Gastroesophageal sphincter (tissue), 4 donors: ENCODE data around the gene PKHD1. TPM values are rescaled to one million over a fixed set of nuclear protein-coding genes. Genes with fewer than 3 reads are reported as not detected.
A peak's percentile ranks its signal among the peaks of the same experiment; 100 is the strongest.

Experiments
- ATAC-seq: fragments of 150-250 bp; one replicate; pipeline ENCODE4 v1.9.1; 2016; ENCODE audit warnings: mild to moderate bottlenecking, moderate library complexity
- H3K27ac ChIP-seq, 4 donors: fragments of 200-600 bp; sonication (generic) in 3 of 4; 1 replicate in 3 of 4; 2 replicates in 1 of 4; pipeline ENCODE4 v1.5.1; 2016 to 2019
- H3K27me3 ChIP-seq: fragments of 200-600 bp; sonication (generic); one replicate; pipeline ENCODE4 v1.5.1; 2019
- H3K36me3 ChIP-seq, 2 donors: fragments of 200-600 bp; sonication (generic); one replicate each; pipeline ENCODE4 v1.5.1; 2019; ENCODE audit warnings: control low read depth in 1 of 2
- H3K4me1 ChIP-seq, 3 donors: fragments of 200-600 bp; sonication (generic); 1 replicate in 2 of 3; 2 replicates in 1 of 3; pipeline ENCODE4 v1.5.1; 2016 to 2019; ENCODE audit warnings: control low read depth in 2 of 3
- H3K4me3 ChIP-seq, 2 donors: fragments of 200-600 bp; sonication (generic); one replicate each; pipeline ENCODE4 v1.5.1; 2019; ENCODE audit warnings: mild to moderate bottlenecking in 1 of 2, moderate library complexity in 1 of 2
- H3K9me3 ChIP-seq, 3 donors: fragments of 200-600 bp; sonication (generic); one replicate each; pipeline ENCODE4 v1.5.1; 2017 to 2019; ENCODE audit warnings: control low read depth in 2 of 3
- CTCF ChIP-seq, 4 experiments: fragments of 200-600 bp in 2 of 4; fragments of 450-650 bp in 2 of 4; sonication (generic) in 1 of 4; IDR thresholded peaks; one replicate each; pipeline ENCODE4 v1.5.1; 2017 to 2019; ENCODE audit warnings: antibody characterized with exemption in 4 of 4, mild to moderate bottlenecking in 2 of 4, moderate library complexity in 2 of 4
- EP300 ChIP-seq: sonication (generic); formaldehyde crosslinking; IDR thresholded peaks from one replicate; pipeline ENCODE4 v1.6.1; 2017; ENCODE audit warnings: antibody characterized with exemption, mild to moderate bottlenecking
- POLR2A ChIP-seq, 2 donors: fragments of 450-650 bp; IDR thresholded peaks; one replicate each; pipeline ENCODE4 v1.6.1; 2017; ENCODE audit warnings: antibody characterized with exemption in 2 of 2, mild to moderate bottlenecking in 2 of 2, moderate library complexity in 1 of 2
- POLR2AphosphoS5 ChIP-seq: sonication (generic); formaldehyde crosslinking; IDR thresholded peaks from one replicate; pipeline ENCODE4 v1.6.1; 2017; ENCODE audit warnings: antibody characterized with exemption
- WGBS, 2 donors: methylation state at CpG; one replicate each; pipeline ENCODE4 v1.1.5; 2018; ENCODE audit warnings: low coverage in 1 of 2; 5-methylcytosine and 5-hydroxymethylcytosine counted together
- total RNA-seq, 4 donors: library from RNA; depleted of rRNA; stranded (reverse); fragments of >200 nt; gene quantifications; one replicate each; pipeline ENCODE4 v1.1.0, GENCODE V29; 2016

The PKHD1 gene
- total RNA-seq, 4 donors from 2014 or later: under 0.01 TPM; not detected in 3

DNA sequence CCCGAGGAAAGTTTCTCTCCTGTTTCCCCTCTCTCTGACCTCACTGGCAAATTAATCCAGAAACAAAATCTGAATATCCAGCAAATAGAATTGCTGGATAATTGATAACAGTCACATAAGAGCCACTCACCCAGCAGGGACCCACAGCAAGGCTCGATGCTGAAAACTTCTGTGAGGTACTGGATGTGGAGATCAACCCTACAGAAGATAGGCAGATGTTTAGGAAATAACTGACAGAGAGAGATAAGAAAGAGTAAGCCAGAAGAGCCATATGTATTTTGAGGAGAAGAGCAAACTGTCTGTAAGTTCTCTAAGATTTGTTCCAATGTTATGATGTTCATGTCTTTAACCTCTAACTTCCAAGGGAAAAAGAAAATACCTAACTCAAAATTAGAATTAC, 59.7 kb downstream of the PKHD1 start:
- Histone ChIP-seq H3K27me3 (peaks cover 6% of the 10 kb centered on the region), H3K36me3 (no peaks in the 10 kb centered on the region), H3K27ac (no peak overlapping the region), H3K4me3 (no peak overlapping the region), H3K4me1 (no peaks in the 10 kb centered on the region), H3K9me3 (peaks cover 0 to 2% (median 0%) of the 10 kb centered on the region in 3 donors)
- ATAC-seq: no peak
- WGBS, 2 donors: 31 to 53% methylated on average over 2 of the region's 2 CpGs
- TF ChIP-seq CTCF (IDR thresholded peaks at IDR 0.05): no peak
- no peak for TF ChIP-seq POLR2A (IDR thresholded peaks at IDR 0.05)

DNA sequence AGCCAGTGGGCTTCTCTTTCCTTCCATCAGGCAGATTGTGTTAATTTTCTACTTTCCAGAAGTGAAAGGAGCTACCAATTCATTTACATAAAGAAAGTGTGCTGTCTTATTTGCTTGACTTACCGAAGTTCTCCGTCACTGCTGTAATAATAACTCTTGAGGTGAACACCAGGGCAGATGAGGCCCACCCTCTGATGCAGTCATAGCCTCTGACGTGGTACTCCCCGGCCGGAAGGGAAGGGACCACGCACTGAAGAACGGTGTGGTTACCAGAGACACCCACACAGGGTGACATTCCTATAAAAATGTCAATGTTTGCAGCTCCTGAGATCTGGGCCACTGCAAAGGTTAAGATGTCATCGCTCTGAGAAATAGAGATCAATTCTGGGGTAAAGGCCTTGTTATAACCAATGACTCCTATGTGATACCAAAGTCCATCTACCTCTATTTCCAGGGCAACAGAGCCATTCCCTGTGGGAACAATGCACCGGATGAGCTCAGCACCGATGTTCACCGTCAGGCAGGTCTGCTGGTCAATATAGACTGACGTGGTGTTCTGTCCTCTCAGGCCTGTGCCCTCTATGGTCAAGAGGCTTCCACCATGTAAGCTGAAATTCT, 62.9 kb downstream of the PKHD1 start:
- no peaks in the 10 kb centered on the region for H3K36me3 ChIP-seq
- H3K4me3 ChIP-seq: no peak overlapping the region
- no peaks in the 10 kb centered on the region for H3K4me1 ChIP-seq
- 69 to 82% methylated on average over 5 to 6 of the region's 12 CpGs for WGBS, 2 donors
- TF ChIP-seq CTCF (IDR thresholded peaks at IDR 0.05) (no peak), POLR2A (IDR thresholded peaks at IDR 0.05) (no peak), EP300 (no peak), POLR2AphosphoS5 (no peak)
- H3K27ac ChIP-seq: no peak overlapping the region
- H3K9me3 ChIP-seq: no peaks in the 10 kb centered on the region
- H3K27me3 ChIP-seq: peaks cover 6% of the 10 kb centered on the region
- no peak for ATAC-seq

DNA sequence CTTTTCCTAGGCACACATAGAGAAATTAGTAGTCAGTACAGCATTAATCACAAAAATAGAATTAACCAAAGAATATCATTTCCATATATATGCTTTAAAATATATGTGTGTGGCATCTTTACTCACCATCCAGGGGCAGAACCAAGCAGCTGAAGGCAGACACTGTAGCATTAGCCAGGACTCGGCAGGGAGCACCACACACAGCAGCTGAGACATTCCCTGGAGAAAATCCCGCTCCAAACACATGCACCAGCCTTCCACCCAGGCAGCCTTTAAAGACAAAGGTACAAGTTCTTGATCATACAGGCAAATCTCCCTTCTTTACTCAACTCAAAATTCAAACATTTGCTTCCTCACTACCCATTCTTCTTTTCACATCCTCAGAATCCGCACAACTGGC, 64.7 kb downstream of the PKHD1 start:
- Histone ChIP-seq H3K27me3 (peaks cover 6% of the 10 kb centered on the region), H3K4me3 (no peak overlapping the region), H3K9me3 (no peaks in the 10 kb centered on the region), H3K27ac (no peak overlapping the region), H3K4me1 (no peaks in the 10 kb centered on the region), H3K36me3 (no peaks in the 10 kb centered on the region)
- no peak for TF ChIP-seq POLR2A (IDR thresholded peaks at IDR 0.05)
- 69 to 100% methylated on average over 1 to 3 of the region's 3 CpGs for WGBS, 2 donors
- ATAC-seq: no peak

DNA sequence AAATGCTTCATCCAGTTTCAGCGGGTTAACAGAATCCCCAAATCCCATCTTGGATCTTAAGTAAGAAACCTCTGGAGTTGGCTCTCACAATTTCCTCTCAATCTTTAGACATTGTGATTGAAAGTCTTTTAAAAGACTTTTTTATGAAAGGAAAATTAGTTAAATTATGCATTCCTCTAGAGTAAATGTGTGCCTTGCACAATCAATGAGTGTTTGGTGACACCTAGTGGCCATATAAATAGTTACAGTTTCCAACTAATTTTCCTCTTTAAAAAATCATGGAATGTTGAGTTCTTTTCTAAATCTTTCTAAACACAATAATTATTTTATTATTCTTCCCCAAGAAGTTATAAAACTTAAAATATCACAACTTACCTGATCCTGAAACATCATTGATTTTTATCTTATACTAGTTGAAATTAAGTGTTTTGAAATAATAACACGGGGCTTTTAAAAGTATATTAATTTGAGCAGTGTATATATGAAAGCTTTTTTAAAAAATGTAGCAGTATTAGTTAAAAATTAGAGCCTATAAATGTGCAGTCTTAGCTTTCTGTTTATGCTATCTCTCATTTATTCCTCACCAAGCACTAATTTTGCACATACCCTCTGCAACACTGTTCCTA, 66.4 kb downstream of the PKHD1 start:
- H3K27me3 ChIP-seq: peaks cover 6% of the 10 kb centered on the region
- TF ChIP-seq EP300 (no peak), CTCF (IDR thresholded peaks at IDR 0.05) (peak; percentile 65 to 78 (median 70))
- H3K9me3 ChIP-seq: no peaks in the 10 kb centered on the region
- no peaks in the 10 kb centered on the region for H3K4me1 ChIP-seq
- no peak for ATAC-seq
- H3K36me3 ChIP-seq: no peaks in the 10 kb centered on the region
- WGBS, 2 donors: 61 to 79% methylated on average over 2 of the region's 2 CpGs
- H3K4me3 ChIP-seq: no peak overlapping the region
- H3K27ac ChIP-seq: no peak overlapping the region

DNA sequence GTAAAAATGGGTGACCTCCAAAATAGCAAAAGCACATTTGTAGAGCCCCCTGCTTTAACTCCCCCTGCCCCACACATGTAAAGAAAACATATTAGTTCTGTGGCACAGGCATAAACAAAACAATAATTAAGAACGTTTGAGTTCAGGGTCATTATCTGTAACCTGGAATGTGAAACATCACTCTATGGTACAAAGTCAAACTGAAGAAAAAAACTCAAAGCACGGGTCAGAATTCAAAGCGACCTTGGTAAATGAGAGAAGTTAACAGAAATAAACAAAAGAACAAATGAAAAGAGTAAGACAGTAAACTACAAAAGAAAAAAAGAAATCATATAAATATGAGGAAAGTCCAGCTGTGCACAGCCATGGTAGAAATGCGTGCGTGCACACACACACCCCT, 67.5 kb downstream of the PKHD1 start:
- 67 to 69% methylated on average over 2 to 4 of the region's 5 CpGs for WGBS, 2 donors
- no peak overlapping the region for H3K4me3 ChIP-seq
- H3K27ac ChIP-seq: no peak overlapping the region
- no peak for TF ChIP-seq POLR2AphosphoS5
- no peak for ATAC-seq
- peaks cover 5% of the 10 kb centered on the region for H3K27me3 ChIP-seq
- no peaks in the 10 kb centered on the region for H3K36me3 ChIP-seq
- no peaks in the 10 kb centered on the region for H3K9me3 ChIP-seq
- H3K4me1 ChIP-seq: no peaks in the 10 kb centered on the region

- Histone ChIP-seq H3K4me1 (no peaks in the 10 kb centered on the region), H3K4me3 (no peak overlapping the region), H3K9me3 (no peaks in the 10 kb centered on the region), H3K27me3 (no peaks in the 10 kb centered on the region), H3K36me3 (no peaks in the 10 kb centered on the region), H3K27ac (no peak overlapping the region)
- TF ChIP-seq POLR2A (IDR thresholded peaks at IDR 0.05): no peak
- TF ChIP-seq CTCF (IDR thresholded peaks at IDR 0.05): no peak
- TF ChIP-seq EP300: no peak
- no peak for TF ChIP-seq POLR2AphosphoS5
- ATAC-seq: no peak
- WGBS, 2 donors: 55 to 74% methylated on average over 2 to 3 of the region's 3 CpGs
Observed at GRCh38 chr6:52019092-52019491, 68.3 kb downstream of the PKHD1 start.
